Measurements from ENCODE around the gene CTSK.

The CTSK gene

GRCh38 chr1:150760013-150760412 lies 48.0 kb downstream of the CTSK start:
- DNase-seq (ENCODE audit: low read depth in 2 of 2): no peak

- DNase-seq (ENCODE audit: low read depth in 2 of 2): no peak
Measured at GRCh38 chr1:150753416-150753815, 54.6 kb downstream of the CTSK start.

- no peak for DNase-seq (ENCODE audit: low read depth in 2 of 2)
Measured at GRCh38 chr1:150751443-150751842, 56.6 kb downstream of the CTSK start.

- DNase-seq (ENCODE audit: low read depth in 2 of 2): no peak
Measured at GRCh38 chr1:150749720-150750311, 58.2 kb downstream of the CTSK start.

- no peak for DNase-seq (ENCODE audit: low read depth in 2 of 2)
Measured at GRCh38 chr1:150748878-150749719, 59.0 kb downstream of the CTSK start.
